Suprapubic skin (tissue), 4 donors: ENCODE data around the gene CFAP68. TPM values are rescaled to one million over a fixed set of nuclear protein-coding genes. Genes with fewer than 3 reads are reported as not detected.

Source experiments
- DNase-seq, 2 donors: peaks; one replicate each; pipeline ENCODE4 v3.0.0-alpha.2; 2019; ENCODE audit warnings: low spot score in 2 of 2
- H3K27ac ChIP-seq: fragments of 200-600 bp; sonication (generic); one replicate; pipeline ENCODE4 v1.5.1; 2019
- H3K27me3 ChIP-seq: fragments of 200-600 bp; sonication (generic); one replicate; pipeline ENCODE4 v1.5.1; 2019
- H3K36me3 ChIP-seq: fragments of 200-600 bp; sonication (generic); one replicate; pipeline ENCODE4 v1.5.1; 2019
- H3K4me1 ChIP-seq: fragments of 200-600 bp; sonication (generic); one replicate; pipeline ENCODE4 v1.5.1; 2019
- H3K4me3 ChIP-seq: fragments of 200-600 bp; sonication (generic); one replicate; pipeline ENCODE4 v1.5.1; 2019; ENCODE audit warnings: mild to moderate bottlenecking
- H3K9me3 ChIP-seq: fragments of 200-600 bp; sonication (generic); one replicate; pipeline ENCODE4 v1.5.1; 2019
- EP300 ChIP-seq: sonication (generic); formaldehyde crosslinking; IDR thresholded peaks from one replicate; pipeline ENCODE4 v1.6.1; 2017; ENCODE audit warnings: antibody characterized with exemption
- POLR2A ChIP-seq, 2 donors: fragments of 450-650 bp; IDR thresholded peaks; one replicate each; pipeline ENCODE4 v1.6.1; 2017; ENCODE audit warnings: antibody characterized with exemption in 2 of 2, mild to moderate bottlenecking in 2 of 2, moderate library complexity in 2 of 2
- POLR2AphosphoS5 ChIP-seq, 3 donors: sonication (generic); formaldehyde crosslinking; IDR thresholded peaks; one replicate each; pipeline ENCODE4 v1.6.1; 2017; ENCODE audit warnings: antibody characterized with exemption in 3 of 3
- WGBS: methylation state at CpG from one replicate; pipeline ENCODE4 v1.1.5; 2018; 5-methylcytosine and 5-hydroxymethylcytosine counted together
- total RNA-seq, 4 donors: library from RNA; depleted of rRNA; stranded (reverse); fragments of >200 nt; gene quantifications; one replicate each; pipeline ENCODE4 v1.1.0, GENCODE V29; 2016
- TF ChIP-seq, protein P1 (sequence below), 2 donors: fragments of 200-600 bp in 1 of 2; fragments of 450-650 bp in 1 of 2; sonication (generic) in 1 of 2; IDR thresholded peaks; one replicate each; pipeline ENCODE4 v1.5.1; 2016 to 2019; ENCODE audit warnings: antibody characterized with exemption in 2 of 2, mild to moderate bottlenecking in 1 of 2, moderate library complexity in 1 of 2

CFAP68 gene
- total RNA-seq, 4 donors from 2014 or later, result 27.7 to 42.4 (median 32.7) TPM

GRCh38 chr11:111913031-111913861 is 33.9 kb downstream of the CFAP68 start:
- TF ChIP-seq POLR2A (IDR thresholded peaks at IDR 0.05), result no peak
- H3K27me3 ChIP-seq, result no peaks in the 10 kb centered on the region
- peaks cover 3% of the 10 kb centered on the region for H3K36me3 ChIP-seq
- peaks cover 60% of the 10 kb centered on the region for H3K4me1 ChIP-seq
- WGBS, result 54% methylated on average over 18 of the region's 24 CpGs
- peak overlapping the region; percentile 93 for H3K27ac ChIP-seq
- peak overlapping the region; percentile 61 for H3K4me3 ChIP-seq
- no peak for DNase-seq
- no peaks in the 10 kb centered on the region for H3K9me3 ChIP-seq

GRCh38 chr11:111913997-111914396 is 34.7 kb downstream of the CFAP68 start:
- Histone ChIP-seq H3K27ac (peak overlapping the region; percentile 93), H3K36me3 (no peaks in the 10 kb centered on the region), H3K9me3 (no peaks in the 10 kb centered on the region), H3K4me1 (peaks cover 63% of the 10 kb centered on the region), H3K4me3 (peak overlapping the region; percentile 61), H3K27me3 (no peaks in the 10 kb centered on the region)
- no peak for TF ChIP-seq POLR2AphosphoS5 (IDR thresholded peaks at IDR 0.05)
- WGBS, result 9% methylated on average over 4 of the region's 4 CpGs
- peak in 1 of 2 donors; percentile 77 for DNase-seq

DNA sequence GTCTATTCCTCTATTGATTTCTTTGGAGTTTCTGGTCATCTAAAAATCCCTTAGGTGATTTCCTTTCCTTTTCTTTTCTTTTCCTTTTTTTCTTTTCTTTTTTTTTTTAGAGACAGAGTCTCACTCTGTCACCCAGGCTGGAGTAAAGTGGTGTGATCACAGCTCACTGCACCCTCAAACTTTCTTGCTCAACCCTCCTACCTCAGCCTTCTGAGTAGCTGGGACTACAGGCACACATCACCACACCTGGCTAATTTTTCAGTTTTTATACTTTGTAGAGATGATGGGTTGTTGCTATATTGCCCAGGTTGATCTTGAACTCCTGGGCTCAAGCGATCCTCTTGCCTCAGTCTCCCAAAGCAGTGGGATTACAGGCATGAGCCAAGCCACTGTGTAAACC is 37.4 kb downstream of the CFAP68 start:
- TF ChIP-seq POLR2A (IDR thresholded peaks at IDR 0.05) (no peak), POLR2AphosphoS5 (IDR thresholded peaks at IDR 0.05) (no peak), EP300 (no peak)
- TF ChIP-seq, protein P1, sequence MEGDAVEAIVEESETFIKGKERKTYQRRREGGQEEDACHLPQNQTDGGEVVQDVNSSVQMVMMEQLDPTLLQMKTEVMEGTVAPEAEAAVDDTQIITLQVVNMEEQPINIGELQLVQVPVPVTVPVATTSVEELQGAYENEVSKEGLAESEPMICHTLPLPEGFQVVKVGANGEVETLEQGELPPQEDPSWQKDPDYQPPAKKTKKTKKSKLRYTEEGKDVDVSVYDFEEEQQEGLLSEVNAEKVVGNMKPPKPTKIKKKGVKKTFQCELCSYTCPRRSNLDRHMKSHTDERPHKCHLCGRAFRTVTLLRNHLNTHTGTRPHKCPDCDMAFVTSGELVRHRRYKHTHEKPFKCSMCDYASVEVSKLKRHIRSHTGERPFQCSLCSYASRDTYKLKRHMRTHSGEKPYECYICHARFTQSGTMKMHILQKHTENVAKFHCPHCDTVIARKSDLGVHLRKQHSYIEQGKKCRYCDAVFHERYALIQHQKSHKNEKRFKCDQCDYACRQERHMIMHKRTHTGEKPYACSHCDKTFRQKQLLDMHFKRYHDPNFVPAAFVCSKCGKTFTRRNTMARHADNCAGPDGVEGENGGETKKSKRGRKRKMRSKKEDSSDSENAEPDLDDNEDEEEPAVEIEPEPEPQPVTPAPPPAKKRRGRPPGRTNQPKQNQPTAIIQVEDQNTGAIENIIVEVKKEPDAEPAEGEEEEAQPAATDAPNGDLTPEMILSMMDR (IDR thresholded peaks at IDR 0.05), result no peak
- H3K27ac ChIP-seq, result no peak overlapping the region
- no peaks in the 10 kb centered on the region for H3K27me3 ChIP-seq
- no peak for DNase-seq
- H3K9me3 ChIP-seq, result no peaks in the 10 kb centered on the region
- no peaks in the 10 kb centered on the region for H3K36me3 ChIP-seq
- peaks cover 39% of the 10 kb centered on the region for H3K4me1 ChIP-seq
- 100% methylated on average over 1 of the region's 1 CpG for WGBS
- H3K4me3 ChIP-seq, result no peak overlapping the region

- Histone ChIP-seq H3K27ac (no peak overlapping the region), H3K4me3 (no peak overlapping the region), H3K27me3 (no peaks in the 10 kb centered on the region), H3K36me3 (no peaks in the 10 kb centered on the region), H3K4me1 (peaks cover 36% of the 10 kb centered on the region), H3K9me3 (no peaks in the 10 kb centered on the region)
- WGBS, result 95% methylated on average over 2 of the region's 2 CpGs
- DNase-seq, result no peak
- TF ChIP-seq EP300 (no peak), POLR2AphosphoS5 (IDR thresholded peaks at IDR 0.05) (no peak), POLR2A (IDR thresholded peaks at IDR 0.05) (no peak)
These were observed 38.0 kb downstream of the CFAP68 start for GRCh38 chr11:111917312-111917711.

- no peak overlapping the region for H3K4me3 ChIP-seq
- WGBS, result 91% methylated on average over 3 of the region's 3 CpGs
- H3K36me3 ChIP-seq, result no peaks in the 10 kb centered on the region
- peaks cover 36% of the 10 kb centered on the region for H3K4me1 ChIP-seq
- DNase-seq, result no peak
- H3K27me3 ChIP-seq, result no peaks in the 10 kb centered on the region
- TF ChIP-seq POLR2AphosphoS5 (IDR thresholded peaks at IDR 0.05), result no peak
- TF ChIP-seq EP300, result no peak
- TF ChIP-seq, protein P1 (IDR thresholded peaks at IDR 0.05), result no peak
- TF ChIP-seq POLR2A (IDR thresholded peaks at IDR 0.05), result no peak
- peak overlapping the region; percentile 86 for H3K27ac ChIP-seq
- H3K9me3 ChIP-seq, result no peaks in the 10 kb centered on the region
These were observed 38.4 kb downstream of the CFAP68 start for GRCh38 chr11:111917788-111918187.

DNA sequence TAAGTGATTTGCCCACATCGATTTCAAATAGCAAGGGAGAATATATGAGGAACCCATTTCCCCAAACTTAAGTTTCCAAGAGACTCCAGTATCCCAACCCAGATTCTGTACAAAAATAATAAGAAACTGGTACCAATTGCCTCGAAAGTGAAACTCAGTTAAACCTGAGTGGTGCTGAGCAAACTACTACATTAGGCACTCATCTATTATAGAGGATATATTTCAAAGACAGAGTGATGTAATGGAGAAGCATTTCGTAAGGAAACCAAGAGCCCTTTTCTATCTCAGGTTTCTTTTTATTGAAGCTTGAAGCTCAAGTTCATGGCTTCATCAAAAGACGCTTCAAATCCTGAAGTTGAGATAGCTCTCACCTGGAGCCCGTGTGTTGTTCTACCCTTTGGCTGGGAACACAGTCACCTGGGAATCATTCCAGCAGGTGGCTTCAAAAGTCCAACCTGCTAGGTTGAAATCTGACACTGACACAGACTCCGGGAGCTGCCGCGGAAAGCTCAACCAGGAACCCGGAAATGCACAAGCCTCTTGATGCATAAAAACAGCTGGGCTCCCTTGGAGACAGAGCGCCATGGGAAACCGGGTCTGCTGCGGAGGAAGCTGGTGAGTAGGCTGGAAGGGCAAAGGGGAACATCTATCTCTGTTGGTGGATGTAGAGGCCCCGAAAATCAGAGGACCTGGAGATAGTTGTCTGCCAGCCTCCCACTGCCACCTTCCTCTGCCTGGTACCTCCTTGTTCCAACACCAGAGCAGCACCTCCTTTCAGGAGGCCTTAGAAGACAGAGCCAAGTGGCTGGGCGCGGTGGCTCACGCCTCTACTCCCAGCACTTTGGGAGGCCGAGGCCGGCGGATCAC is 39.3 kb downstream of the CFAP68 start, which contains the start of gene C11orf52:
C11orf52 (plus strand) TSS at position 524 of the 867 bp plus-strand sequence; CDS start at position 584, 60 bp downstream.
- no peak for TF ChIP-seq EP300
- no peak for TF ChIP-seq POLR2A (IDR thresholded peaks at IDR 0.05)
- TF ChIP-seq, protein P1 (IDR thresholded peaks at IDR 0.05), result no peak
- TF ChIP-seq POLR2AphosphoS5 (IDR thresholded peaks at IDR 0.05), result no peak
- peak in 1 of 2 donors; percentile 75 for DNase-seq

More for the DNA sequence above, 39.3 kb downstream of the CFAP68 start, which contains the start of gene C11orf52:
- Histone ChIP-seq H3K27ac (peak within 1 kb of the TSS; percentile 86), H3K27me3 (no peaks in the 10 kb centered on the region), H3K4me1 (peaks cover 38% of the 10 kb centered on the region), H3K36me3 (no peaks in the 10 kb centered on the region), H3K9me3 (no peaks in the 10 kb centered on the region), H3K4me3 (peak within 1 kb of the TSS; percentile 27)
- WGBS, result 30% methylated on average over 14 of the region's 19 CpGs
